Adrenal gland (tissue), 5 donors: ENCODE results near the gene FBXL7.

Source experiments
- POLR2A ChIP-seq, 2 donors: fragments of 450-650 bp; IDR thresholded peaks; one replicate each; pipeline ENCODE4 v1.6.1; 2017; ENCODE audit warnings: antibody characterized with exemption in 2 of 2, mild to moderate bottlenecking in 2 of 2, moderate library complexity in 1 of 2
- TF ChIP-seq, protein P1 (sequence below), 6 experiments: fragments of 450-650 bp in 4 of 6; fragments of 200-600 bp in 2 of 6; sonication (generic) in 1 of 6; IDR thresholded peaks; 1 replicate in 5 of 6; 2 replicates in 1 of 6; pipeline versions ENCODE4 v1.5.1 to v1.8.0; 2016 to 2021; ENCODE audit warnings: antibody characterized with exemption in 6 of 6, mild to moderate bottlenecking in 2 of 6, moderate library complexity in 1 of 6
- donor health status: DM: no; HTN: no; CAD: no.

DNA sequence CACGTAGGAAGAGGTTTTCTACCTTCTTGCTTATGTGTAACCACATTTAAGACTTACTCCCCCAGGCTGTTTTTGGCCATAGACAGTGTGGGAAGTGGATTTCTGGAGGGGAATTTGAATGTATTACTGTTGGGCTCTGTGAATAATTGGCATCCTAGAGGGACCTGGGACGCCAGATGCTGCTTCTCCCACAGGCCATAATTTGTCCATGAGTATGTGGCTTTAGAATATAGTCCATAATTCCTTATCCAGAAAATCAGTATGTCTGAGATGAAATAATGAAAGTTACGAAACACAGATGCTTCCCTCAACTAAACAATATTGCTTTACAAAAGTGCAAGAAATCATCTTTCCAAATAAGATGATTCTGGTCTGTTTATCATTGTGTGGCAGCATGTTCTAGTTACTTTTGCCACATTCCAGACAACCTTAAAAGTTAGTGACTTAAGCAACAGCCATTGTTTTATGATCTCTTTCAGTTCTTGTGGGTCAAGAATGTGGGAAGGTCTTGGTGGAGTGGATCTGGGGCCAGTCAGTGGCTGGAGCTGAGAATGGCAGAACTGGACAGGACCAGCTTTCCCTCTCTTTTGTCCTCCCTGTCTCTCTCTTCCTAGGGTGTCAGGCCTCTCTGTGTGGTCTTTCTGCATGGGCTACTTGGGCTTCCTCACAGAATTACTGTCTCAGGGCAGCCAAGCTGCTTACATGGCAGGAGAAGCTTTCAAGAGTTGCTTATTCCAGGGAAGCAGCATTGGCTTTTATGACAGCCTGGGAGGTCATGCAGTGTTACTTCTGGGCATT lies 79.4 kb downstream of the FBXL7 start:
- TF ChIP-seq, protein P1, sequence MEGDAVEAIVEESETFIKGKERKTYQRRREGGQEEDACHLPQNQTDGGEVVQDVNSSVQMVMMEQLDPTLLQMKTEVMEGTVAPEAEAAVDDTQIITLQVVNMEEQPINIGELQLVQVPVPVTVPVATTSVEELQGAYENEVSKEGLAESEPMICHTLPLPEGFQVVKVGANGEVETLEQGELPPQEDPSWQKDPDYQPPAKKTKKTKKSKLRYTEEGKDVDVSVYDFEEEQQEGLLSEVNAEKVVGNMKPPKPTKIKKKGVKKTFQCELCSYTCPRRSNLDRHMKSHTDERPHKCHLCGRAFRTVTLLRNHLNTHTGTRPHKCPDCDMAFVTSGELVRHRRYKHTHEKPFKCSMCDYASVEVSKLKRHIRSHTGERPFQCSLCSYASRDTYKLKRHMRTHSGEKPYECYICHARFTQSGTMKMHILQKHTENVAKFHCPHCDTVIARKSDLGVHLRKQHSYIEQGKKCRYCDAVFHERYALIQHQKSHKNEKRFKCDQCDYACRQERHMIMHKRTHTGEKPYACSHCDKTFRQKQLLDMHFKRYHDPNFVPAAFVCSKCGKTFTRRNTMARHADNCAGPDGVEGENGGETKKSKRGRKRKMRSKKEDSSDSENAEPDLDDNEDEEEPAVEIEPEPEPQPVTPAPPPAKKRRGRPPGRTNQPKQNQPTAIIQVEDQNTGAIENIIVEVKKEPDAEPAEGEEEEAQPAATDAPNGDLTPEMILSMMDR (IDR thresholded peaks at IDR 0.05), result no peak
- no peak for TF ChIP-seq POLR2A (IDR thresholded peaks at IDR 0.05)
